Stomach (tissue), 4 donors: ENCODE data around the gene LHFPL6.

Source experiments
- EP300 ChIP-seq: sonication (generic); formaldehyde crosslinking; IDR thresholded peaks from one replicate; pipeline ENCODE4 v1.6.1; 2017; ENCODE audit warnings: antibody characterized with exemption
- POLR2A ChIP-seq, 4 donors: fragments of 450-650 bp; IDR thresholded peaks; one replicate each; pipeline ENCODE4 v1.6.1; 2016; ENCODE audit warnings: antibody characterized with exemption in 4 of 4, control low read depth in 2 of 4, mild to moderate bottlenecking in 1 of 4, moderate library complexity in 1 of 4
- POLR2AphosphoS5 ChIP-seq, 3 donors: sonication (generic); formaldehyde crosslinking; IDR thresholded peaks; one replicate each; pipeline ENCODE4 v1.6.1; 2016; ENCODE audit warnings: antibody characterized with exemption in 3 of 3
- TF ChIP-seq, protein P1 (sequence below), 7 experiments: fragments of 450-650 bp in 4 of 7; fragments of 200-600 bp in 3 of 7; sonication (generic) in 3 of 7; IDR thresholded peaks; one replicate each; pipeline ENCODE4 v1.5.1; 2016 to 2019; ENCODE audit warnings: antibody characterized with exemption in 7 of 7, control low read depth in 2 of 7, mild to moderate bottlenecking in 1 of 7

DNA sequence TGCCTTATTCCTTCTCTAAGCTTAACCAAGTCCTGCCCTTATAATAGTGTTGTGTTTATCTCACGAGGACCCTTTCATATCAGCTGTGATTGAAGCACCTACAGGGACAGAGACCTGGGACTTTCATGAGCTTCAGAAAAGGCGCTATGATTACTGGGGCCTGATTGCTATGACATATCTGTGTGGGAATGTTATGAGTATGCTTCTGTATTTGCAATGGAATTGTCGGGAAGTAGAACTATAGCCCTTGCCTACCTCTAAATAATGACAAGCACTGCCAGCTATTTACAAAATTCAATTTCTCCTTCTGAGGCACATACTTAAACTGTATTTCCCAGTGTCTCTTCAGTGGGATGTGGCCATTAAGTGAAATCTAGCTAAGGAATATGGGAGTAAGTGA lies 191.5 kb downstream of the LHFPL6 start:
- TF ChIP-seq, protein P1, sequence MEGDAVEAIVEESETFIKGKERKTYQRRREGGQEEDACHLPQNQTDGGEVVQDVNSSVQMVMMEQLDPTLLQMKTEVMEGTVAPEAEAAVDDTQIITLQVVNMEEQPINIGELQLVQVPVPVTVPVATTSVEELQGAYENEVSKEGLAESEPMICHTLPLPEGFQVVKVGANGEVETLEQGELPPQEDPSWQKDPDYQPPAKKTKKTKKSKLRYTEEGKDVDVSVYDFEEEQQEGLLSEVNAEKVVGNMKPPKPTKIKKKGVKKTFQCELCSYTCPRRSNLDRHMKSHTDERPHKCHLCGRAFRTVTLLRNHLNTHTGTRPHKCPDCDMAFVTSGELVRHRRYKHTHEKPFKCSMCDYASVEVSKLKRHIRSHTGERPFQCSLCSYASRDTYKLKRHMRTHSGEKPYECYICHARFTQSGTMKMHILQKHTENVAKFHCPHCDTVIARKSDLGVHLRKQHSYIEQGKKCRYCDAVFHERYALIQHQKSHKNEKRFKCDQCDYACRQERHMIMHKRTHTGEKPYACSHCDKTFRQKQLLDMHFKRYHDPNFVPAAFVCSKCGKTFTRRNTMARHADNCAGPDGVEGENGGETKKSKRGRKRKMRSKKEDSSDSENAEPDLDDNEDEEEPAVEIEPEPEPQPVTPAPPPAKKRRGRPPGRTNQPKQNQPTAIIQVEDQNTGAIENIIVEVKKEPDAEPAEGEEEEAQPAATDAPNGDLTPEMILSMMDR (IDR thresholded peaks at IDR 0.05) = no peak
- no peak for TF ChIP-seq EP300
- no peak for TF ChIP-seq POLR2A (IDR thresholded peaks at IDR 0.05)
- no peak for TF ChIP-seq POLR2AphosphoS5 (IDR thresholded peaks at IDR 0.05)
